IPS-NIHi7 (cell line): ENCODE results near the gene GLA.

Experiments used
- DNase-seq: peaks from one replicate; pipeline ENCODE4 v3.0.0; 2012; ENCODE audit warnings: mixed read lengths; ENCODE audit errors: extremely low spot score

Gene GLA

GRCh38 chrX:101357166-101357795, 50.4 kb downstream of the GLA start:
- DNase-seq, result peak; percentile 15

- no peak for DNase-seq
Measured at GRCh38 chrX:101349193-101349562, 58.5 kb downstream of the GLA start.

- peak; percentile 80 for DNase-seq
Measured at GRCh38 chrX:101348452-101349192, 59.1 kb downstream of the GLA start, which contains the start of gene TIMM8A. TSS of gene TIMM8A (minus strand) at chrX:101348742. CDS start at chrX:101348664, 78 bp downstream.

- no peak for DNase-seq
Measured at GRCh38 chrX:101347859-101348451, 59.8 kb downstream of the GLA start.
